ENCODE results near the gene DDX60. TPM values are rescaled to one million over a fixed set of nuclear protein-coding genes. Genes with fewer than 3 reads are reported as not detected.

Gene DDX60
- polyA plus RNA-seq, 1 donor from 2014 or later: not detected

DNA sequence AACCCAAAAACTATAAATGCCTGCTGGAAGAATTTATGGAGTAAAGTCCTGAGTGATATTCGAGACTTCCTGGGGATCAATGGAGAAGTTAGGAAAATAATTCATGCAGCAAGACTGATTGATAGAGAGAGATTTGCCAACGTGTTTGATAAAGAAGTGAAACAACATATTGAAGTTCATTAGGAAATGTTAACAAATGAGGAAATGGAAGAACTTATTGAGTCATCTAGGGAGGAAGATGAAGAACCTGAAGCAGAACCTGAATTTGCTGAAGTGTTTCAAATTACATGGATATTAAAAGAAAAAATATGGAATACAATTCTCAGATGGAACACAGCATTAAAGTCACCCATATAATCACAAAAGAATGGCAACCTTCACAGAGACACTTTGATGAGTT, 39.0 kb downstream of the DDX60 start:
- TF ChIP-seq MXI1 (conservative IDR thresholded peaks at IDR 0.05; ENCODE audit: poor library complexity, severe bottlenecking) (no peak), SMC3 (conservative IDR thresholded peaks at IDR 0.05; ENCODE audit: poor library complexity) (no peak), RAD21 (conservative IDR thresholded peaks at IDR 0.05) (no peak), POLR2AphosphoS5 (IDR thresholded peaks at IDR 0.05) (no peak), EP300 (conservative IDR thresholded peaks at IDR 0.05; ENCODE audit: poor library complexity, severe bottlenecking) (no peak)
- TF ChIP-seq, protein P1, sequence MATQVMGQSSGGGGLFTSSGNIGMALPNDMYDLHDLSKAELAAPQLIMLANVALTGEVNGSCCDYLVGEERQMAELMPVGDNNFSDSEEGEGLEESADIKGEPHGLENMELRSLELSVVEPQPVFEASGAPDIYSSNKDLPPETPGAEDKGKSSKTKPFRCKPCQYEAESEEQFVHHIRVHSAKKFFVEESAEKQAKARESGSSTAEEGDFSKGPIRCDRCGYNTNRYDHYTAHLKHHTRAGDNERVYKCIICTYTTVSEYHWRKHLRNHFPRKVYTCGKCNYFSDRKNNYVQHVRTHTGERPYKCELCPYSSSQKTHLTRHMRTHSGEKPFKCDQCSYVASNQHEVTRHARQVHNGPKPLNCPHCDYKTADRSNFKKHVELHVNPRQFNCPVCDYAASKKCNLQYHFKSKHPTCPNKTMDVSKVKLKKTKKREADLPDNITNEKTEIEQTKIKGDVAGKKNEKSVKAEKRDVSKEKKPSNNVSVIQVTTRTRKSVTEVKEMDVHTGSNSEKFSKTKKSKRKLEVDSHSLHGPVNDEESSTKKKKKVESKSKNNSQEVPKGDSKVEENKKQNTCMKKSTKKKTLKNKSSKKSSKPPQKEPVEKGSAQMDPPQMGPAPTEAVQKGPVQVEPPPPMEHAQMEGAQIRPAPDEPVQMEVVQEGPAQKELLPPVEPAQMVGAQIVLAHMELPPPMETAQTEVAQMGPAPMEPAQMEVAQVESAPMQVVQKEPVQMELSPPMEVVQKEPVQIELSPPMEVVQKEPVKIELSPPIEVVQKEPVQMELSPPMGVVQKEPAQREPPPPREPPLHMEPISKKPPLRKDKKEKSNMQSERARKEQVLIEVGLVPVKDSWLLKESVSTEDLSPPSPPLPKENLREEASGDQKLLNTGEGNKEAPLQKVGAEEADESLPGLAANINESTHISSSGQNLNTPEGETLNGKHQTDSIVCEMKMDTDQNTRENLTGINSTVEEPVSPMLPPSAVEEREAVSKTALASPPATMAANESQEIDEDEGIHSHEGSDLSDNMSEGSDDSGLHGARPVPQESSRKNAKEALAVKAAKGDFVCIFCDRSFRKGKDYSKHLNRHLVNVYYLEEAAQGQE (IDR thresholded peaks at IDR 0.05; ENCODE audit: borderline replicate concordance): no peak
- no peak overlapping the region for H3K27ac ChIP-seq (ENCODE audit: low read length)
- no peaks in the 10 kb centered on the region for H3K36me3 ChIP-seq (ENCODE audit: insufficient read depth, low read length)
- no peaks in the 10 kb centered on the region for H3K27me3 ChIP-seq (ENCODE audit: insufficient read depth, low read depth, low read length)
- no peak overlapping the region for H2AFZ ChIP-seq (ENCODE audit: low read depth, low read length)
- no peaks in the 10 kb centered on the region for H3K79me2 ChIP-seq (replicated peaks; ENCODE audit: insufficient read depth, low read length)
- no peaks in the 10 kb centered on the region for H3F3A ChIP-seq (ENCODE audit: insufficient read depth, low read length, poor library complexity, severe bottlenecking)
- H3K9me2 ChIP-seq (ENCODE audit: insufficient read depth, low read length): no peaks in the 10 kb centered on the region
- no peaks in the 10 kb centered on the region for H3K9me3 ChIP-seq (ENCODE audit: low read length)
- H3K4me2 ChIP-seq (ENCODE audit: low read length): no peak overlapping the region
- no peak overlapping the region for H3K4me3 ChIP-seq (ENCODE audit: low read length)
- H3K9ac ChIP-seq (ENCODE audit: low read length): no peak overlapping the region
- H4K20me1 ChIP-seq (ENCODE audit: insufficient read depth): no peaks in the 10 kb centered on the region

DNA sequence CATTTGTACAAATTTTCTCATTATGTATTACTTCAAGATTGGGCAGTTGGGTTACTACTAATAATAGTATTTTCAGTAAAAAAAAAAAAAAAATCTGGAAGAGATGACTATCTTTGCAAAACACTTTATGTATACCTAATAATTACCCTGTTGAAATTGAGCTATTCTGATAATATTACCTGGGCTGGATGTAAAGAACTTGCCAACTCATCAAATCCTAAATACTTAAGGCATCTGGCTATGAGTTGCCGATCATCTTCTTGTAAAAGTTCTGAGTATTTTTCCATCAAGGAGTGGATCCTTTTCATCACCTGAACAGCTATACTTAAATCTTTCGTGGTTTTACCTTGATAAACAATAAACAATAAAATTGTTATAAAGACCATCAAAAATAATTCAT, 42.7 kb downstream of the DDX60 start:
- H3K27ac ChIP-seq (ENCODE audit: low read length): no peak overlapping the region
- no peaks in the 10 kb centered on the region for H3K79me2 ChIP-seq (replicated peaks; ENCODE audit: insufficient read depth, low read length)
- no peak overlapping the region for H3K9ac ChIP-seq (ENCODE audit: low read length)
- no peaks in the 10 kb centered on the region for H3K27me3 ChIP-seq (ENCODE audit: insufficient read depth, low read depth, low read length)
- TF ChIP-seq POLR2AphosphoS5 (IDR thresholded peaks at IDR 0.05) (no peak), SMC3 (conservative IDR thresholded peaks at IDR 0.05; ENCODE audit: poor library complexity) (no peak), EP300 (conservative IDR thresholded peaks at IDR 0.05; ENCODE audit: poor library complexity, severe bottlenecking) (no peak), TAF1 (IDR thresholded peaks at IDR 0.05; ENCODE audit: low read depth) (no peak), MXI1 (conservative IDR thresholded peaks at IDR 0.05; ENCODE audit: poor library complexity, severe bottlenecking) (no peak), EZH2 (IDR thresholded peaks at IDR 0.05; ENCODE audit: borderline replicate concordance, insufficient read depth, low read length, poor library complexity, severe bottlenecking) (no peak), RAD21 (conservative IDR thresholded peaks at IDR 0.05) (no peak)
- TF ChIP-seq, protein P2, sequence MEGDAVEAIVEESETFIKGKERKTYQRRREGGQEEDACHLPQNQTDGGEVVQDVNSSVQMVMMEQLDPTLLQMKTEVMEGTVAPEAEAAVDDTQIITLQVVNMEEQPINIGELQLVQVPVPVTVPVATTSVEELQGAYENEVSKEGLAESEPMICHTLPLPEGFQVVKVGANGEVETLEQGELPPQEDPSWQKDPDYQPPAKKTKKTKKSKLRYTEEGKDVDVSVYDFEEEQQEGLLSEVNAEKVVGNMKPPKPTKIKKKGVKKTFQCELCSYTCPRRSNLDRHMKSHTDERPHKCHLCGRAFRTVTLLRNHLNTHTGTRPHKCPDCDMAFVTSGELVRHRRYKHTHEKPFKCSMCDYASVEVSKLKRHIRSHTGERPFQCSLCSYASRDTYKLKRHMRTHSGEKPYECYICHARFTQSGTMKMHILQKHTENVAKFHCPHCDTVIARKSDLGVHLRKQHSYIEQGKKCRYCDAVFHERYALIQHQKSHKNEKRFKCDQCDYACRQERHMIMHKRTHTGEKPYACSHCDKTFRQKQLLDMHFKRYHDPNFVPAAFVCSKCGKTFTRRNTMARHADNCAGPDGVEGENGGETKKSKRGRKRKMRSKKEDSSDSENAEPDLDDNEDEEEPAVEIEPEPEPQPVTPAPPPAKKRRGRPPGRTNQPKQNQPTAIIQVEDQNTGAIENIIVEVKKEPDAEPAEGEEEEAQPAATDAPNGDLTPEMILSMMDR (IDR thresholded peaks at IDR 0.05; ENCODE audit: poor library complexity, severe bottlenecking): no peak
- TF ChIP-seq, protein P1 (IDR thresholded peaks at IDR 0.05; ENCODE audit: borderline replicate concordance): no peak
- H3K9me2 ChIP-seq (ENCODE audit: insufficient read depth, low read length): no peaks in the 10 kb centered on the region
- no peak overlapping the region for H3K4me3 ChIP-seq (ENCODE audit: low read length)
- no peak overlapping the region for H2AFZ ChIP-seq (ENCODE audit: low read depth, low read length)
- H4K20me1 ChIP-seq (ENCODE audit: insufficient read depth): no peaks in the 10 kb centered on the region
- H3K36me3 ChIP-seq (ENCODE audit: insufficient read depth, low read length): no peaks in the 10 kb centered on the region
- H3F3A ChIP-seq (ENCODE audit: insufficient read depth, low read length, poor library complexity, severe bottlenecking): no peaks in the 10 kb centered on the region
- H3K4me2 ChIP-seq (ENCODE audit: low read length): no peak overlapping the region
- no peaks in the 10 kb centered on the region for H3K9me3 ChIP-seq (ENCODE audit: low read length)

Measured in neural cell (in vitro differentiated cells).